Measurements from ENCODE around the gene SLC44A5.
"Not testable (repeated sequence)": the region's sequence is repeated elsewhere in the genome, so short reads cannot be mapped to it uniquely, and the experiment has no call there.

Gene SLC44A5

GRCh38 chr1:75611014-75611413 is at the start of gene SLC44A5:
Gene SLC44A5, minus strand, starts transcription at chr1:75611114. Its CDS starts 69,667 bp downstream, at chr1:75541447.
- H3K36me3 ChIP-seq (ENCODE audit: insufficient read depth, low read length), result no peaks in the 10 kb centered on the region
- H3K4me3 ChIP-seq, result no peak within 1 kb of the TSS
- no peak for DNase-seq (ENCODE audit: low read depth, low spot score)
- no peaks in the 10 kb centered on the region for H3K9me3 ChIP-seq (ENCODE audit: low read depth, low read length)
- H3K9ac ChIP-seq (ENCODE audit: insufficient read length), result no peak within 1 kb of the TSS
- TF ChIP-seq EZH2 (IDR thresholded peaks at IDR 0.05) (no peak), FOXP2 (optimal IDR thresholded peaks at IDR 0.05; ENCODE audit: control extremely low read depth, extremely low read length, insufficient read depth) (no peak), POLR2AphosphoS5 (IDR thresholded peaks at IDR 0.05; ENCODE audit: borderline replicate concordance, low read depth, low read length) (no peak)
- H3K27ac ChIP-seq, result no peak within 1 kb of the TSS

- Histone ChIP-seq H3K27ac (no peak overlapping the region), H3K9ac (ENCODE audit: insufficient read length) (no peak overlapping the region), H3K9me3 (ENCODE audit: low read depth, low read length) (no peaks in the 10 kb centered on the region; the same call in 1 of the 2 replicates), H3K36me3 (ENCODE audit: insufficient read depth, low read length) (no peaks in the 10 kb centered on the region), H3K4me3 (no peak overlapping the region)
- DNase-seq (ENCODE audit: low read depth, low spot score), result no peak
- no peak for TF ChIP-seq POLR2AphosphoS5 (IDR thresholded peaks at IDR 0.05; ENCODE audit: borderline replicate concordance, low read depth, low read length)
- no peak for TF ChIP-seq EZH2 (IDR thresholded peaks at IDR 0.05)
- no peak for TF ChIP-seq FOXP2 (optimal IDR thresholded peaks at IDR 0.05; ENCODE audit: control extremely low read depth, extremely low read length, insufficient read depth)
These were observed 45.0 kb upstream of the SLC44A5 start for GRCh38 chr1:75655931-75656330.

- not testable (repeated sequence) for H3K9ac ChIP-seq (ENCODE audit: insufficient read length); H3K27ac ChIP-seq; DNase-seq (ENCODE audit: low read depth, low spot score); H3K9me3 ChIP-seq (ENCODE audit: low read depth, low read length); H3K36me3 ChIP-seq (ENCODE audit: insufficient read depth, low read length); H3K4me3 ChIP-seq
These were observed 36.3 kb upstream of the SLC44A5 start for GRCh38 chr1:75647183-75647582.

GRCh38 chr1:75645153-75645552 is 34.2 kb upstream of the SLC44A5 start:
- not testable (repeated sequence) for H3K27ac ChIP-seq; DNase-seq (ENCODE audit: low read depth, low spot score); H3K9me3 ChIP-seq (ENCODE audit: low read depth, low read length); H3K9ac ChIP-seq (ENCODE audit: insufficient read length); H3K36me3 ChIP-seq (ENCODE audit: insufficient read depth, low read length); H3K4me3 ChIP-seq

GRCh38 chr1:75643460-75643859 is 32.5 kb upstream of the SLC44A5 start:
- DNase-seq (ENCODE audit: low read depth, low spot score), result no peak
- H3K4me3 ChIP-seq, result no peak overlapping the region
- TF ChIP-seq POLR2AphosphoS5 (IDR thresholded peaks at IDR 0.05; ENCODE audit: borderline replicate concordance, low read depth, low read length), result no peak
- no peak for TF ChIP-seq FOXP2 (optimal IDR thresholded peaks at IDR 0.05; ENCODE audit: control extremely low read depth, extremely low read length, insufficient read depth)
- TF ChIP-seq EZH2 (IDR thresholded peaks at IDR 0.05), result no peak
- no peak overlapping the region for H3K27ac ChIP-seq
- H3K9ac ChIP-seq (ENCODE audit: insufficient read length), result no peak overlapping the region
- no peaks in the 10 kb centered on the region for H3K36me3 ChIP-seq (ENCODE audit: insufficient read depth, low read length)
- H3K9me3 ChIP-seq (ENCODE audit: low read depth, low read length), result no peaks in the 10 kb centered on the region

- H3K9ac ChIP-seq (ENCODE audit: insufficient read length), result no peak overlapping the region
- no peaks in the 10 kb centered on the region for H3K9me3 ChIP-seq (ENCODE audit: low read depth, low read length)
- H3K4me3 ChIP-seq, result no peak overlapping the region
- TF ChIP-seq POLR2AphosphoS5 (IDR thresholded peaks at IDR 0.05; ENCODE audit: borderline replicate concordance, low read depth, low read length) (no peak), EZH2 (IDR thresholded peaks at IDR 0.05) (no peak), FOXP2 (optimal IDR thresholded peaks at IDR 0.05; ENCODE audit: control extremely low read depth, extremely low read length, insufficient read depth) (no peak)
- no peak for DNase-seq (ENCODE audit: low read depth, low spot score)
- H3K27ac ChIP-seq, result no peak overlapping the region
- H3K36me3 ChIP-seq (ENCODE audit: insufficient read depth, low read length), result no peaks in the 10 kb centered on the region
These were observed 30.4 kb upstream of the SLC44A5 start for GRCh38 chr1:75641325-75641724.

GRCh38 chr1:75640137-75640536 is 29.2 kb upstream of the SLC44A5 start:
- no peak overlapping the region for H3K4me3 ChIP-seq
- H3K9me3 ChIP-seq (ENCODE audit: low read depth, low read length), result no peaks in the 10 kb centered on the region
- no peaks in the 10 kb centered on the region for H3K36me3 ChIP-seq (ENCODE audit: insufficient read depth, low read length)
- TF ChIP-seq FOXP2 (optimal IDR thresholded peaks at IDR 0.05; ENCODE audit: control extremely low read depth, extremely low read length, insufficient read depth), result no peak
- TF ChIP-seq POLR2AphosphoS5 (IDR thresholded peaks at IDR 0.05; ENCODE audit: borderline replicate concordance, low read depth, low read length), result no peak
- no peak for TF ChIP-seq EZH2 (IDR thresholded peaks at IDR 0.05)
- no peak overlapping the region for H3K9ac ChIP-seq (ENCODE audit: insufficient read length)
- DNase-seq (ENCODE audit: low read depth, low spot score), result no peak
- H3K27ac ChIP-seq, result no peak overlapping the region

GRCh38 chr1:75632350-75632949 is 21.5 kb upstream of the SLC44A5 start:
- H3K36me3 ChIP-seq (ENCODE audit: insufficient read depth, low read length), result no peaks in the 10 kb centered on the region
- no peak overlapping the region for H3K4me3 ChIP-seq
- TF ChIP-seq EZH2 (IDR thresholded peaks at IDR 0.05), result no peak
- TF ChIP-seq POLR2AphosphoS5 (IDR thresholded peaks at IDR 0.05; ENCODE audit: borderline replicate concordance, low read depth, low read length), result no peak
- no peak for TF ChIP-seq FOXP2 (optimal IDR thresholded peaks at IDR 0.05; ENCODE audit: control extremely low read depth, extremely low read length, insufficient read depth)
- H3K9ac ChIP-seq (ENCODE audit: insufficient read length), result no peak overlapping the region
- no peak for DNase-seq (ENCODE audit: low read depth, low spot score)
- H3K27ac ChIP-seq, result no peak overlapping the region
- H3K9me3 ChIP-seq (ENCODE audit: low read depth, low read length), result no peaks in the 10 kb centered on the region

GRCh38 chr1:75630998-75631397 is 20.1 kb upstream of the SLC44A5 start:
- DNase-seq (ENCODE audit: low read depth, low spot score), result no peak
- no peaks in the 10 kb centered on the region for H3K9me3 ChIP-seq (ENCODE audit: low read depth, low read length)
- H3K27ac ChIP-seq, result no peak overlapping the region
- no peak for TF ChIP-seq POLR2AphosphoS5 (IDR thresholded peaks at IDR 0.05; ENCODE audit: borderline replicate concordance, low read depth, low read length)
- no peak for TF ChIP-seq FOXP2 (optimal IDR thresholded peaks at IDR 0.05; ENCODE audit: control extremely low read depth, extremely low read length, insufficient read depth)
- no peak for TF ChIP-seq EZH2 (IDR thresholded peaks at IDR 0.05)
- H3K4me3 ChIP-seq, result no peak overlapping the region
- H3K36me3 ChIP-seq (ENCODE audit: insufficient read depth, low read length), result no peaks in the 10 kb centered on the region
- no peak overlapping the region for H3K9ac ChIP-seq (ENCODE audit: insufficient read length)

Data from SK-N-MC (cell line).